Body of pancreas (tissue), 4 donors: ENCODE data around the gene C2orf74. TPM values are rescaled to one million over a fixed set of nuclear protein-coding genes. Genes with fewer than 3 reads are reported as not detected.
"Not testable (repeated sequence)": the region's sequence is repeated elsewhere in the genome, so short reads cannot be mapped to it uniquely, and the experiment has no call there.

Experiments used
- ATAC-seq: fragments of 150-250 bp; one replicate; pipeline ENCODE4 v1.9.1; 2016
- DNase-seq, 4 donors: peaks; one replicate each; pipeline ENCODE4 v3.0.0-alpha.2; 2019
- H3K27ac ChIP-seq, 4 donors: fragments of 200-600 bp; sonication (generic); 1 replicate in 3 of 4; 2 replicates in 1 of 4; pipeline versions ENCODE4 v1.5.1 to v1.6.1; 2016 to 2019; ENCODE audit warnings: mild to moderate bottlenecking in 1 of 4, mixed read lengths in 1 of 4, moderate library complexity in 1 of 4
- H3K27me3 ChIP-seq, 2 donors: fragments of 200-600 bp; sonication (generic); one replicate each; pipeline ENCODE4 v1.6.0; 2016; ENCODE audit warnings: mild to moderate bottlenecking in 1 of 2
- H3K36me3 ChIP-seq, 2 donors: fragments of 200-600 bp; sonication (generic); replicated peaks in 1 of 2; 2 replicates each; pipeline ENCODE4 v1.5.1; 2016; ENCODE audit warnings: low read depth in 2 of 2; ENCODE audit not compliant: insufficient read depth in 1 of 2
- H3K4me1 ChIP-seq: fragments of 200-600 bp; sonication (generic); one replicate; pipeline ENCODE4 v1.6.0; 2016
- H3K4me3 ChIP-seq, 2 donors: fragments of 200-600 bp; sonication (generic); 1 replicate in 1 of 2; 2 replicates in 1 of 2; pipeline ENCODE4 v1.5.1; 2016 to 2019
- H3K9me3 ChIP-seq, 3 donors: fragments of 200-600 bp; sonication (generic); 1 replicate in 2 of 3; 2 replicates in 1 of 3; pipeline ENCODE4 v1.5.1; 2016
- CTCF ChIP-seq, 7 experiments: fragments of 450-650 bp in 4 of 7; fragments of 200-600 bp in 3 of 7; sonication (generic) in 3 of 7; IDR thresholded peaks; one replicate each; pipeline ENCODE4 v1.5.1; 2016 to 2019; ENCODE audit warnings: antibody characterized with exemption in 7 of 7
- POLR2A ChIP-seq, 3 donors: fragments of 450-650 bp; IDR thresholded peaks; one replicate each; pipeline ENCODE4 v1.6.1; 2016; ENCODE audit warnings: antibody characterized with exemption in 3 of 3, mild to moderate bottlenecking in 2 of 3
- WGBS, 2 donors: methylation state at CpG; one replicate each; pipeline ENCODE4 v1.1.5; 2017; 5-methylcytosine and 5-hydroxymethylcytosine counted together
- intact Hi-C: fragments of 100-400 bp; cut with DNase I; formaldehyde crosslinking; loops from one replicate; pipeline ENCODE4 v1.15.1; 2023
- total RNA-seq, 2 donors: library from RNA; depleted of rRNA; stranded (reverse); fragments of >200 nt; gene quantifications; one replicate each; pipeline ENCODE4 v1.1.0, GENCODE V29; 2016

C2orf74 gene
- total RNA-seq, 2 donors from 2014 or later, result 3.9 to 25.7 TPM

GRCh38 chr2:61138859-61139258 lies 23.1 kb upstream of the C2orf74 start:
- no peak for ATAC-seq
- intact Hi-C loops, result no loop called here

GRCh38 chr2:61141151-61141550 lies 20.8 kb upstream of the C2orf74 start:
- TF ChIP-seq POLR2A (IDR thresholded peaks at IDR 0.05), result no peak
- TF ChIP-seq CTCF (IDR thresholded peaks at IDR 0.05), result no peak
- Histone ChIP-seq H3K4me1 (peaks cover 6% of the 10 kb centered on the region), H3K36me3 (no peaks in the 10 kb centered on the region), H3K4me3 (no peak overlapping the region), H3K9me3 (no peaks in the 10 kb centered on the region), H3K27ac (no peak overlapping the region), H3K27me3 (no peaks in the 10 kb centered on the region)
- ATAC-seq (no peak), DNase-seq (no peak)
- intact Hi-C loops, result no loop called here
- WGBS, 2 donors, result 100% methylated on average over 1 of the region's 1 CpG

More at GRCh38 chr2:61138859-61139258, 23.1 kb upstream of the C2orf74 start:
- no peaks in the 10 kb centered on the region for H3K36me3 ChIP-seq
- H3K27me3 ChIP-seq, result no peaks in the 10 kb centered on the region
- DNase-seq, result no peak
- H3K4me3 ChIP-seq, result no peak overlapping the region
- no peaks in the 10 kb centered on the region for H3K4me1 ChIP-seq
- H3K9me3 ChIP-seq, result no peaks in the 10 kb centered on the region
- WGBS, 2 donors, result 77 to 90% methylated on average over 4 of the region's 4 CpGs
- no peak overlapping the region for H3K27ac ChIP-seq
- no peak for TF ChIP-seq CTCF (IDR thresholded peaks at IDR 0.05)
- no peak for TF ChIP-seq POLR2A (IDR thresholded peaks at IDR 0.05)

GRCh38 chr2:61144697-61145268 lies 17.2 kb upstream of the C2orf74 start:
- Histone ChIP-seq H3K27ac (peak overlapping the region in 3 of 4 donors; percentile 50 to 87 (median 77)), H3K4me3 (peak overlapping the region; percentile 15 to 52), H3K36me3 (peaks cover 0 to 5% of the 10 kb centered on the region in 2 donors), H3K9me3 (no peaks in the 10 kb centered on the region), H3K27me3 (no peaks in the 10 kb centered on the region), H3K4me1 (peaks cover 6% of the 10 kb centered on the region)
- ATAC-seq (peak; percentile 100), DNase-seq (peak; percentile 98 to 99 (median 99))
- intact Hi-C loops, result no loop called here
- TF ChIP-seq POLR2A (IDR thresholded peaks at IDR 0.05) (peak in 2 of 3 donors; percentile 68 to 75), CTCF (IDR thresholded peaks at IDR 0.05) (peak in 1 of 7 experiments; percentile 21)
- WGBS, 2 donors, result 2 to 3% methylated on average over 21 to 31 of the region's 31 CpGs

GRCh38 chr2:61145990-61146389 lies 16.0 kb upstream of the C2orf74 start:
- no peak overlapping the region for H3K4me3 ChIP-seq
- H3K4me1 ChIP-seq, result peaks cover 6% of the 10 kb centered on the region
- no peak for ATAC-seq

GRCh38 chr2:61148091-61148490 lies 13.9 kb upstream of the C2orf74 start:
- intact Hi-C loops, H3K27me3 ChIP-seq, H3K9me3 ChIP-seq, H3K4me1 ChIP-seq, H3K4me3 ChIP-seq, H3K36me3 ChIP-seq, ATAC-seq, H3K27ac ChIP-seq, DNase-seq: not testable (repeated sequence)
- WGBS, 2 donors, result 94 to 96% methylated on average over 5 of the region's 5 CpGs

More at GRCh38 chr2:61145990-61146389, 16.0 kb upstream of the C2orf74 start:
- 91 to 98% methylated on average over 2 of the region's 2 CpGs for WGBS, 2 donors
- no peak for DNase-seq
- H3K27ac ChIP-seq, result peak overlapping the region in 1 of 4 donors; percentile 77
- intact Hi-C loops, result no loop called here
- peaks cover 0 to 5% of the 10 kb centered on the region in 2 donors for H3K36me3 ChIP-seq
- H3K27me3 ChIP-seq, result no peaks in the 10 kb centered on the region
- H3K9me3 ChIP-seq, result no peaks in the 10 kb centered on the region
- TF ChIP-seq CTCF (IDR thresholded peaks at IDR 0.05) (no peak), POLR2A (IDR thresholded peaks at IDR 0.05) (no peak)
